Measurements from ENCODE around the gene MBOAT1. TPM values are rescaled to one million over a fixed set of nuclear protein-coding genes. Genes with fewer than 3 reads are reported as not detected.

MBOAT1 gene
- total RNA-seq, 1 experiment from 2014 or later = 22.0 TPM

- H2AFZ ChIP-seq = no peak overlapping the region
- peaks cover under 1% of the 10 kb centered on the region; the same call in 1 of the 2 replicates for H3F3A ChIP-seq (ENCODE audit: insufficient read depth, low read depth)
- no peaks in the 10 kb centered on the region for H3K27me3 ChIP-seq (ENCODE audit: insufficient read depth, low read depth)
- intact Hi-C loops (cut with micrococcal nuclease; ENCODE audit: unreplicated experiment) = no loop called here
- H4K20me1 ChIP-seq (ENCODE audit: insufficient read depth) = no peaks in the 10 kb centered on the region
- no peak for TF ChIP-seq CTCF (conservative IDR thresholded peaks at IDR 0.05)
- TF ChIP-seq EZH2 (IDR thresholded peaks at IDR 0.05; ENCODE audit: low read depth) = no peak
- H3K79me2 ChIP-seq (ENCODE audit: low read depth) = no peaks in the 10 kb centered on the region
- peaks cover 9% of the 10 kb centered on the region for H3K4me1 ChIP-seq (replicated peaks; ENCODE audit: insufficient read depth)
- no peak overlapping the region for H3K4me3 ChIP-seq
- H3K36me3 ChIP-seq (ENCODE audit: low read depth) = no peaks in the 10 kb centered on the region
- no peak for DNase-seq
- no TSS peak for BruUV-seq (replicated peaks)
- ChIA-PET CTCF (no interaction called here), POLR2A (ENCODE audit: unreplicated experiment) (no interaction called here)
- no peak overlapping the region for H3K27ac ChIP-seq
- no peaks in the 10 kb centered on the region for H3K9me2 ChIP-seq (ENCODE audit: insufficient read depth)
- H3K4me2 ChIP-seq = no peak overlapping the region
- peaks cover 6% of the 10 kb centered on the region; the same call in 1 of the 2 replicates for H3K9me3 ChIP-seq (ENCODE audit: insufficient read depth, low read depth)
Observed at GRCh38 chr6:20242397-20242796, 30.1 kb upstream of the MBOAT1 start.

GRCh38 chr6:20241102-20241501 is 28.8 kb upstream of the MBOAT1 start:
- no peak for DNase-seq
- ChIA-PET POLR2A (ENCODE audit: unreplicated experiment) (no interaction called here), CTCF (no interaction called here)
- no peaks in the 10 kb centered on the region for H3K27me3 ChIP-seq (ENCODE audit: insufficient read depth, low read depth)
- peaks cover 6% of the 10 kb centered on the region; the same call in 1 of the 2 replicates for H3K9me3 ChIP-seq (ENCODE audit: insufficient read depth, low read depth)
- H3K9me2 ChIP-seq (ENCODE audit: insufficient read depth) = no peaks in the 10 kb centered on the region
- H4K20me1 ChIP-seq (ENCODE audit: insufficient read depth) = no peaks in the 10 kb centered on the region
- no TSS peak for BruUV-seq (replicated peaks)
- no peak overlapping the region for H2AFZ ChIP-seq
- no peak overlapping the region for H3K27ac ChIP-seq
- no peak overlapping the region for H3K4me3 ChIP-seq
- H3K4me2 ChIP-seq = no peak overlapping the region
- no peaks in the 10 kb centered on the region for H3K36me3 ChIP-seq (ENCODE audit: low read depth)
- peaks cover 19% of the 10 kb centered on the region for H3K4me1 ChIP-seq (replicated peaks; ENCODE audit: insufficient read depth)
- no peaks in the 10 kb centered on the region for H3K79me2 ChIP-seq (ENCODE audit: low read depth)
- TF ChIP-seq CTCF (conservative IDR thresholded peaks at IDR 0.05) (no peak), EZH2 (IDR thresholded peaks at IDR 0.05; ENCODE audit: low read depth) (no peak)
- intact Hi-C loops (cut with micrococcal nuclease; ENCODE audit: unreplicated experiment) = no loop called here
- peaks cover 3% of the 10 kb centered on the region; the same call in 1 of the 2 replicates for H3F3A ChIP-seq (ENCODE audit: insufficient read depth, low read depth)

- H2AFZ ChIP-seq = no peak overlapping the region
- intact Hi-C loops (cut with micrococcal nuclease; ENCODE audit: unreplicated experiment) = no loop called here
- H3K9me3 ChIP-seq (ENCODE audit: insufficient read depth, low read depth) = peaks cover 6% of the 10 kb centered on the region; the same call in 1 of the 2 replicates
- no TSS peak for BruUV-seq (replicated peaks)
- H3F3A ChIP-seq (ENCODE audit: insufficient read depth, low read depth) = peaks cover 3% of the 10 kb centered on the region; the same call in 1 of the 2 replicates
- no peak overlapping the region for H3K4me3 ChIP-seq
- H3K27me3 ChIP-seq (ENCODE audit: insufficient read depth, low read depth) = no peaks in the 10 kb centered on the region
- DNase-seq = no peak
- no peaks in the 10 kb centered on the region for H4K20me1 ChIP-seq (ENCODE audit: insufficient read depth)
- H3K4me2 ChIP-seq = no peak overlapping the region
- ChIA-PET CTCF (no interaction called here), POLR2A (ENCODE audit: unreplicated experiment) (no interaction called here)
- H3K4me1 ChIP-seq (replicated peaks; ENCODE audit: insufficient read depth) = peaks cover 19% of the 10 kb centered on the region
- no peaks in the 10 kb centered on the region for H3K36me3 ChIP-seq (ENCODE audit: low read depth)
- H3K9me2 ChIP-seq (ENCODE audit: insufficient read depth) = no peaks in the 10 kb centered on the region
- no peak overlapping the region for H3K27ac ChIP-seq
- TF ChIP-seq CTCF (conservative IDR thresholded peaks at IDR 0.05) (no peak), EZH2 (IDR thresholded peaks at IDR 0.05; ENCODE audit: low read depth) (no peak)
- H3K79me2 ChIP-seq (ENCODE audit: low read depth) = no peaks in the 10 kb centered on the region
Observed at GRCh38 chr6:20238688-20239587, 26.7 kb upstream of the MBOAT1 start.
